Caki2 (cell line): ENCODE measurements around the gene FGFR2. TPM values are rescaled to one million over a fixed set of nuclear protein-coding genes. Genes with fewer than 3 reads are reported as not detected.

Experiments used
- DNase-seq: peaks from one replicate; pipeline ENCODE4 v3.0.0-alpha.2; 2015; ENCODE audit warnings: low read depth
- in situ Hi-C: cut with HindIII; loops from 2 replicates; pipeline ENCODE4 v1.10.0; 2016; ENCODE audit warnings: low sequenced_read_pairs, low pct_unique_long_range_greater_than_20kb, mixed read lengths
- total RNA-seq: library from RNA; depleted of rRNA; stranded (reverse); fragments of >200 nt; shearing (Covaris generic); gene quantifications from 2 replicates; pipeline ENCODE4 v1.2.3, GENCODE V29; 2014; ENCODE audit warnings: low replicate concordance

FGFR2 gene
- total RNA-seq, 1 experiment from 2014 or later: 7.4 TPM

DNA sequence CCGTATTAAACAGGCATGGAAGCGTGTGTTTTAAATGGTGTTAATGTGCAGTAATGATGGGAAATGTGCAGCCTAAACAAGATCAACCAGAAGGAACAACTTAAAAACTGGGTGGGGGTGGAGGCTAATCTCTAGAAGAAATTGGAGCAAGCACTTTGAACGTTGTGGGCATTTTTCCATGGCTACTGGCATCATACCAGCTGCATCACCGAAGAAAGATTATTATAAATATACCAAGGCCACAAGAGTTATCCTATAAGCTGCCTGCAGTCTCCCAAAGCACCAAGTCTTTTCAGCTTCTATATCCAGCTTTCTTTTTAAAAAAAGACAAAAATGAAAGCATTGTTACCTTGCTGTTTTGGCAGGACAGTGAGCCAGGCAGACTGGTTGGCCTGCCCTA lies 79.9 kb downstream of the FGFR2 start:
- DNase-seq: no peak
- in situ Hi-C loops: no loop called here

DNA sequence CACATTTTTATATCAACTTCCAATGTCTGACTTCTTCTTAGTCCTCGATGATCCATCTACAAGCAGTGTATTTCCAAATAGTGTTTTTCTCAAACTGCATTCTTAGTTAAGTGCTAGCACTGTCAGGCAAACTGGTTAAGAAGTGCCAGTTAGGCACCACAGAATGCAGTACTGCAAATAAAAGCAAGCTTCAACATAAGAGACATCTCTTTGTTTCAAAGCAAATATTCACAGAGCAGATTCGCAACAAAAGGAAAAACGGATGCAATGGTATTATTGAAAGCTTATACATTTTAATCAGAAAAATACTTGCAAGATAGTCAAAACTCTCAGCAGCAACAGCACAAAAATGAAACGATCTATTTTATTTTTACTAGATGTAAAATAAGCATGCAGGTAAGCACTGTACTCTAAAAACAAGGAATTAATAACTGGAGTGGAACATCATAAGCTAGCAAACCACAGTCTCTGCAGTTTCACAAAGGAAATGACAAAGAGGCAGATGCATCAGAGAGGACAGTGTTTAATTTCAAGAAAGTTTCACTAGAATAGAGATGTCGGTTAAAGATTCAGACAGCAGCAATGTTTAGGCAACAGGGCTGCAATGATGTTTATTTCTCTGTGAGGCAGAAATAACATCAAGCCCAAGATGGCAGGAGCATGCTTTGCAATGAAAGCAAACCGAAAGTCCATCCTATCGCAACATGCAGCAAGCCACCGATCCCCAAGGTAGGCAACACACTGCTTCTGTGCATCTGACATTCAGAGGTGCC lies 82.0 kb downstream of the FGFR2 start:
- no peak for DNase-seq
- in situ Hi-C loops: no loop called here

DNA sequence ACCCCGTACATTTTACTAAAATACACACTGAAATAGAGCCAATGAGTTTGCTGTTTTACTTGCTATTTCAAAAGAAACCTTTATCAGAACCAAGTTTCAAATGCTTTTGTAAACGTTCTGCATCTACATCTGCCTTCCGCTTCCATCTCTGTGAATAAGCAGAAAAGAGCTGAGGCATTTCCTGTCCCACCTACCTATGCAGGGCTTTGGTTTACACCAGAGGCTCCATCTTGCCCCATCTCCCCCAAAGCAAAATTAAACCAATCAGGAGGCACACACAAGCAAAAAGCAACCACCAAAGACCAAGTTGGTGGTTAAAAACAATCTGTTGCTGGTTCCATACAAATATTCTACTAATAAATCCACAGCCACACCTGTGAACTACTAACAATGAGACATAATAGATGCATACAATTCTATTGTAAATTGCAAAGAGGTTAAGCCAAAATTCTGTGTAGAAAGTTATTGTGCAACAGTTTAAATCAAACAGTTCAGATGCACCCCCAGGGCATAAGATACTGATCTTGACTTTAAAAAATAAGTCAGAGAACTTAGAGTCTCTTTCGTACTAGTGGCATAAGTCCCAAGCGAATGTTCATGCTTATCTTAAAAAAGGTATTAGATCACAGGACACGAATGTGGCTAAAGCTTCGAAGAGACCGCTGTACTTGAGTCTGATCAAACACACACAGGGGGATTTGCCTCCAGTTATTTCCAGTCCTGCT lies 83.9 kb downstream of the FGFR2 start:
- in situ Hi-C loops: no loop called here
- no peak for DNase-seq

DNA sequence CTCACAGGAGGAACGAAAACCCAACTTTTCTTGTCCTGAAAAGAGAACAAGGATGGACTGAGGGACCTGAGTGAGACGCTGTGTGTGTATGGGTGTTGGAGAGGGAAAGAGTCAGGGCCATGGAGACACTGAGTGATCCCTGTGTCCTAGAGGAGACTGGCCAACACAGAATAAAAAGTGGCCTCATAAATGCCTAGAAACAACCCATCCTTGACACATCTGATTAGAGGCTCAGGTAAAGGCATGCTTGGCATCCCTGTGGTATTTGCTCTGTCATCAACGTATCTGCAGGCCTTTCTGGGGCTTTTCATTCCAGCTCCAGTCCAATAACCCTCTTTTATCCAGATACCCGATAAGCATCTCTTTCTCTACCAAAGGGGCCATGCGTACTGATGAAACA lies 86.3 kb downstream of the FGFR2 start:
- in situ Hi-C loops: no loop called here
- DNase-seq: peak; percentile 81

DNA sequence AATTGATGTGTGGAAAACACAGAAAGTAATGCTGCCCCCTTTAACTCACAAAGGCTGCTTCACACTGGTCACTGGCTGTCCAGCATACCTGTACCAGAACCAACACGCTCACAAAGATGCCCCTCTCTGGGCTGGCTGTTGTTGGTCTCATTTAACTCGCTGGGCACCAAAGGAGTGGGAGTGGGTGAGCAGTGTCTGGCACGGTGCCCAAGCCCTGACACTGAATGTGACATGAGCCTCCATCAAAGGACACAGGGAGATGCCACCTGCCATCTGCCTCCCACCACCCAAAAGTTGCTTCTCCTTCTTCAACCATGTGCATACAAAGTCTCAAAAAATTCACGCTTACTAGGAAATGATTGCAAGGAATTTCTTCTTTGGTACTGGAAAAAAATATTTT lies 86.8 kb downstream of the FGFR2 start:
- in situ Hi-C loops: no loop called here
- no peak for DNase-seq

DNA sequence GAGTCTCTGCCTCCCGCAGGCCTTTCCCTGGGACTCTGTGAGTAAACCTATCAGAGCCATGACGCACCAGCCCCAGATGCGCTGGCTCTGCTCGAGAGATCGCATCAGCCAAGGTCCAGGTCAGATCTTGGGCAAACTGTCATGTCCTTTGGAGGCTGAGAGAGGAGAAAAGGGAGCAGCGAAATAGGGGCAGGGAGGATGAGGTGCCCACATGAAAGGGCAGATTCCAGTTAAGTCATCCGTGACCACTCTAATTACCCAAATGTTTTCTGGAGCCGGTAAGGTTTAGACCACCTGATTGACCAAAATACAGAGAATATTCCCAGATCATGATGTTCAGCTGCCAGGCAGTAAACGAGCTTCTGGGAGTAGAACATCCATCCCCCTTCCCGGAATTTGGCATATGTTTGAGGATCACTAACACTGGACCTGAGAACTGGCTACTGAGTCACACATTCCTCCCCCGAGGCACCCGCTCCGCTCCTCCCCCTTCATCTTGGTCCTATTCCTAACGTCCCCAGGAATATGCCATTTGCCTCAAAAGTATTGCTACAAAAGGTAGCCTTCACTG lies 88.0 kb downstream of the FGFR2 start:
- peak; percentile 97 for DNase-seq
- in situ Hi-C loops: no loop called here

DNA sequence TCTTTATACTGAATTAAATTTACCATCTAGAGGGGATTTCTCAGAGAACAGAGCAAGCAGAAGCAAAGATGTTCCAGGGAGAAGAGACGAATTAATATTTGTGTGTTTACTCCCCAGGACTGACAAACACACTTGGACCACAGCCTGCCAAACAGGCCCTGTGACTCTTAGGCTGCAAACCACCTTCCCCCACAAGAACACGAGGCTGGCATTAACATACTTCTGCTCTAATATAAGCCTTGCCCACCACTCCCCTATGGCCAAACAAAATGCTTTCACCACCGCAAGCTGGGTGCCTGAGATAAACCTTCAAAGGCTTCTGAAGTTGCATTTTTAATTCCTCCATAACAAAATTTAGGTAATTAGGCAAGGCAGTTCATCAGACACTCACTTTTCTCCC lies 88.4 kb downstream of the FGFR2 start:
- in situ Hi-C loops: no loop called here
- no peak for DNase-seq

DNA sequence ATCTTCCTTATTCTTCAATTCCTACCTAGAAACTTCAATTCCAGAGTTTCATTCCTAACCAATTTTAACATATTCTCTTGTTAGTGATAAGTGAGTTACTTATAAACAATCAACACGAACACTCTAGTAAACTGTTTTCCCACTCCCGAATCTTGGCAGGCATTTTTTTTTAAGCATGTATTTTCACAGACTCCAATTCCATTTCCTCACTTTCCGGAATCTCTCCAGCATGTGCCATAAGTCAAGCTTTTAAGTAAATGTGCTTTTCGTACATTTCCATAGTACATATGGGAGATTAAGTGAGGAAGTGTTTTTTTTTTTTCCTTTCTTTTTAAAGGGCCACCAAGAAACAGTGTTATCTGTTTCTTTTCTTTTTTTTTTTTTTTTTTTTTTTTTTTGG lies 89.1 kb downstream of the FGFR2 start:
- DNase-seq: no peak
- in situ Hi-C loops: no loop called here

DNA sequence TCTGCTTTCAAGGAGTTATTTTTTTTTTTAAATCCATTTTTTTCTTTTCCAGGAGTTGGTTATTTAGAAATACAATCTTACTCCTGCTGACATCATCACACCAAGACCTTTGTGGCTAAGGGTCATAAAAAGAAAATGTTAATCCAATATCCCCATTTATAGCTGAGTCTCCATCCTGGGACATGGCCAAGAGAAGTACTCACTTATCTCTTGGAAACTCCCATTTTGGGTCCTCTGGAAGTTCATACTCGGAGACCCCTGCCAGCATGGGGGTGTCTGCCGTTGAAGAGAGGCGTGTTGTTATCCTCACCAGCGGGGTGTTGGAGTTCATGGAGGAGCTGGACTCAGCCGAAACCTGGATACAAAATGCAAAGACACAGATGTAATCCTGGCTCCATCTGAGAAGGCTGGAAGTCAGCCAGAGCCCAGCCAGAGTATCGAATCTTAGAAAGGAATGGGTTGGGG lies 94.6 kb downstream of the FGFR2 start:
- in situ Hi-C loops: no loop called here
- no peak for DNase-seq

DNA sequence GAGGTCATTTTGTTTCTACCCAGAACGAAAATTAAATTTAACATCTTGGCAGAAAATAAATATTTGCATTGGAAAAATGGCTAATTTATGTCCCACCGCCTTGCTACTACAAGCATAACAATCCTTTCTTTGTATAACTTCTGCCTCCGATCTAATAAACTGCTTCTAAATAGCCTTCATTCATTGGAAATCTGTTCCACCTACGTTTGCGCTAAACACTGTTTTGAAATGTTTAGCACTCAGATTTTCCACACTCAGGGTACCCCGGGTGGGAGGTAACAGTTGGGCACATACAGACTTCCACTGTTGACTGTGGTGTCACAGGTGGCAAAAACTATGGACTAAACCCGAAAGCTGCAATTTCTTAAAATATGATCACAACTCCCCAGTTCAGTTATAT lies 96.4 kb downstream of the FGFR2 start:
- in situ Hi-C loops: no loop called here

DNA sequence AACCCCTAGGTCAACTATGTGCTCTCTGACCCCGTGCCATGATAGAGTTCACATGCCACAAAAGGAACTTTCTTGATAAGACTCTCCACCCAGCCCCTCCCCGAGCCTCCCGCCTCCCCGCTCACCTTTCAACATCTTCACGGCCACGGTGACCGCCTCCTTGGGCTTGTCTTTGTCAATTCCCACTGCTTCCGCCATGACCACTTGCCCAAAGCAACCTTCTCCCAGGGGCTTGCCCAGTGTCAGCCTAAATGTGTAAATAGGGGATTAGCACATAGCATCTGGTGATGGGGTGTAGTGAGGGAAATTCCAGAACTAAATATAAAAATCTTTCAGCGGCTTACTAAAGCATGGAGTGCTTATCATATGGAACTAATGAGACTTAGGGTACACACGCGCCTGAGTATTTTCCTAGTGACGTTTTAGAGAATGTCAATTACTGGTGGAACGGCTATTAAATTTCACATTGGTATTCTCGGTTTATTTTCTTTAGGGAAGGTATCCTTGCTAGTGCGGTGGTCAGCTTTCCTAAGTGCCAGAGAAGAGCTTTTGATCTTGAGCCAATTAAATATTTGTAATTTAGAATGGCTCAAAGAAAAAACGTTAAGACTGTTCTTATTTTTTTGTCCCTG lies 97.4 kb downstream of the FGFR2 start:
- no peak for DNase-seq
- in situ Hi-C loops: no loop called here

More for the DNA sequence above, 96.4 kb downstream of the FGFR2 start:
- no peak for DNase-seq

DNA sequence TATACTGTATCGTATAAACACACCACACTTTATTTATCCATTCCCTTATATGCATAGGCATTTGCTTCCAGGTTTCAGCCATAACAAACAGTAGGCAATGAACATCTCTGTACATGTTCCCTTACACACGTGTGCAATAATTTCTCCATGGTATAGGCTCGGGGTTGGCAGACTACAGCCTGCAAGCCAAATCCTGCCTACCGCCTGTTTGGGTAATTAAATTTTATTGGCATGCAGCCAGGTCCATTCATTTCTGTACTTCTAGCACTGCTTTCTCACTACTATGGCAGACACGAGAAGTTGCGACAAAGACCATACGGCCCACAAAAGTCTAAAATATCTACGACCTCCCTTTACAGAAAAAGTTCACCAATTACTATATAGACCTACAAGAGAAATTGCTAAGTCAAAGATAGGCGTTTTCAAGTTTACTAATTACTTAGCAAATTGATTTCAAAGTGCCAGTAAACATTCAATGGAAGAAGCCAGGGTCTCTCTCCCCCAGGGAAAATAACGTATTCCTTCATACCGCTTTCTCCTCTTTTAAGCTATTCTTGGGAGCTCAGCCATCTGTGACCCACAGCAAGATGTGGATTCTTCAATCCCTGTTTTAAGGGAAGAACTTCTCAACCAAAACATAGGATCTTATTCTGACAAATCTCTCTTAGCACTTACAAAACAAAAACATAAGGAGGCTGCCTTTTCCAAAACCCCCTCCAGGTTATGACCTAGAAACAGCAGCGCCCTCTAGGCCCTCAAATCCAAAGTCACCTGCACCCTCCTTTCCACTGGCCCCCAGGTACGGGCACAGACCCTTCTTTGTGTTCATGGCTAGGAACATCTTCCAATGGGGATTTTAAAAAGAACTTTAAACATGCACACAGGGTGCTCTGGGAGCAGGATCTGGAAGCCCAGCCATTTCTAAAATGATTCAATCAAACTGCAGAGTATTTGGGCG lies 100.5 kb downstream of the FGFR2 start:
- DNase-seq: no peak
- in situ Hi-C loops: no loop called here

DNA sequence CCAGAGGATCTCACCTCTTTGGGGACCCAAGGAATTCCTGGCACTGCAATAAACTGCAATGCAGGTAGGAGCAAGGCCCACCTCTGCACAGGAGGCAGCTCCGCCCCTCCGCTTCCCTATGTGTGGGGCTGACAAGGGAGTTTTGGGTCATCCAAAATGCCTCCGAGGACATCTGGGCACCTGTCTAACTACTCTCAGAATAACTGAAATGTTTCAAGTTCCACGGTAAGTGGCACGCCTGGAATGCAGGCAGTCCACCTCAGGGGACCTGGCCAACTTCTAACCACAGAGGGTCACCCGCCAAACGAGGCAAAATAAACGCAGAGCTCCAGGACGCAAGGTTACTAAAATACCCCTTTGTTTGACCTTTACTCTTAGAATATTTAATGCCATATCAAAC lies 102.5 kb downstream of the FGFR2 start:
- DNase-seq: no peak
- in situ Hi-C loops: no loop called here

DNA sequence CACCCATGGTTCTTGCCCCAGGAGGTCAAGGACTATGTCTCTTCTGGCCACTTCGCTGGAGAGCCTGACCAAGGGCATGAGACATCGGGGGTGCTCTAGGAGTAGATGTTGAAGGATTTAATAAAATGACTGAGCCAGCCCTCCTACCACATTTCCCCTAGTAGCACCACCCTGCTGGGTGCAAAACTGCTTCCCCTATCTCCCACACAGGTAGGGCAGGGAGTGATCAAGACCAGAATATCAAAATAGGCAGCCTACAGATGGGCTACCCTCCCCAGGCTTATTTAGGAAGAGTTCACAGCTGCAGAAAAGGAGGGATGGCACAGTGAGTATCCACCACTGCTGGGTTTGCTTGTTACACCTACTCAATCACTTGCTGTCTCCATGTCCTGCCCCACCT lies 103.9 kb downstream of the FGFR2 start:
- in situ Hi-C loops: no loop called here
- no peak for DNase-seq

DNA sequence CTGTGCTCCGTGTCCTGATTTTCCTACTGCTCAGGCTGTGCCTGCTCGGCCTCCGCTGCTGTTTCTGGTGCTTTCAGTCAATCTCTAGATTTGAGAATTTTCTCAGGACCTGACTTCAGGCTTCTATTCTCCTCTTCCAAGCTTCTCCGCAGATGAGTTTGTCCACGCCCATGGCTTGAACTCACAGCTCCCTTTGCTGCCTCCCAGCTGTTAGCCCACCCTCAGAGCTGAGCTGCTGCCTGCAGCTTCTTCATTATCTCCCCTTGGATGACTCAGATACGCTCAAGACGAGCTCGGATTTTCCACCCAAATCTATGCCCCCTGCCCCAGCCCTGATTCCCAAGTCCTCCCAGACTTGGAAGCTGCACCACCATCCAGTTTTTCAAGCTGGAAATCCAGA lies 104.7 kb downstream of the FGFR2 start:
- in situ Hi-C loops: no loop called here
- no peak for DNase-seq

DNA sequence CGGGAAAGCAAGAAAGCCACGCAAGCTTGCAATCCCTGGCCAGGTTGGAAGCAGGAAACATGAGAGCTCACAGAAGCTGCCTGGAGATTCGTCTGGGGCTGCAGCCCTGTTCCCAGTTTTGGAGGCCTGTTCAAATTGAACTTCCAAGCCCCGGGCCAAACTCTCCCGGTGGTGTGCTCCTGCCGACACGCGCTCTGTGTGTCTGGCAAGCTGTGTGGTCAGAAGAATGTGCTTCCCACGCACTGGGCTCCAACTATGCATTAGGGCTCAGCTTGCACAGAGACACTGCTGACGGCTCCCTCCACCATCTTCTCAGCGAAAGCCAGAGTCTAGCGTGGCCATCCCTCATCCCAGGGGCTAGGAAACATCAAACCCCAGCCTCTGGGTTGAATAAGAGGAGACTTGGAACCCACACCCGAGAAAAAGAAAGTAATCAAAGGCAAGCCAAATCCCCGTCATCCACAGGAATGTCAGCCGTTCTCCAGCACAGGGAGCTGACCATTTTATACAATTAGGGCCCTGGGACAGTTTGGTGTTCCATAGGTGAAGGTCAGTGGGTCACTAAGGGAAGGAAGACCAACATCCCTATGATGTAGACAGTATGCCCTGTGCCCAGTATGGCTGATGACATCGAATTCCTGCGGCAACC lies 107.2 kb downstream of the FGFR2 start:
- in situ Hi-C loops: no loop called here
- DNase-seq: no peak

DNA sequence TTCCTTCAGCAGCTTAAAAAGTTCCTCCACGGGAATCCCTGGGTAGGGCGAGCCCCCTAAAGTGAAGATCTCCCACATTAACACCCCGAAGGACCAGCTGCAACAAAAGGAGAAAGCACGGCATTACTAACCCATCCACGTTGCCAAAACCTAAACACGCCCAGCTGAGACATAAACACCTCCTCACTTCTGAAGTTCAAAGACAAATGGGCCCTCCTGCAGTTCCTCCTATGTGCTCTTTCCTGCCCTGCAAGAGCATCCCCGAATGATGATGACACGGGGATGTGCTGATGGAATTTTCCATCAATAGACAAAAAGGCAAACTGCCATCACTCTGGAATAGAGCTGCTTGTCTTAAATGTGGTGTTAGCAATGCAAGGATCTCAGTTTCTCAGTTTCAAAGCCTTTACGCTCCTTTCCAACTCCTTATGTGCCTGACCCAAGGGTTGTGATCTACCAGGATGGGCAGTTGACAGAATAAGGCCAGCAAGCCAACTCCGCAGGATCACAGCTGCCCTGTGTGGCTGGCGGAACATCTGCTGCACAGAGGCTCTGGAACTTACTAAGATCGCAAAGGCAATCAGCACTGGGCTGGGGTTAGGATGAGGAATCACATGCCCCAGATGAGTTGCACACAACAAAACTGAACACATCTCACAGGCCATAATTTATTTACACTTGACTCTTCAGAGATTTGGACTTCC lies 112.7 kb downstream of the FGFR2 start:
- in situ Hi-C loops: no loop called here
- DNase-seq: no peak
